Breast epithelium (tissue), 3 donors: ENCODE measurements around the gene FOXS1.

Source experiments
- CTCF ChIP-seq, 3 donors: fragments of 450-650 bp; IDR thresholded peaks; one replicate each; pipeline ENCODE4 v1.5.1; 2016 to 2017; ENCODE audit warnings: antibody characterized with exemption in 3 of 3, mild to moderate bottlenecking in 3 of 3, moderate library complexity in 3 of 3
- POLR2A ChIP-seq: fragments of 450-650 bp; IDR thresholded peaks from one replicate; pipeline ENCODE4 v1.6.1; 2016; ENCODE audit warnings: antibody characterized with exemption, mild to moderate bottlenecking, moderate library complexity
- POLR2AphosphoS5 ChIP-seq, 3 donors: sonication (generic); formaldehyde crosslinking; IDR thresholded peaks; one replicate each; pipeline ENCODE4 v1.6.1; 2017; ENCODE audit warnings: antibody characterized with exemption in 3 of 3

DNA sequence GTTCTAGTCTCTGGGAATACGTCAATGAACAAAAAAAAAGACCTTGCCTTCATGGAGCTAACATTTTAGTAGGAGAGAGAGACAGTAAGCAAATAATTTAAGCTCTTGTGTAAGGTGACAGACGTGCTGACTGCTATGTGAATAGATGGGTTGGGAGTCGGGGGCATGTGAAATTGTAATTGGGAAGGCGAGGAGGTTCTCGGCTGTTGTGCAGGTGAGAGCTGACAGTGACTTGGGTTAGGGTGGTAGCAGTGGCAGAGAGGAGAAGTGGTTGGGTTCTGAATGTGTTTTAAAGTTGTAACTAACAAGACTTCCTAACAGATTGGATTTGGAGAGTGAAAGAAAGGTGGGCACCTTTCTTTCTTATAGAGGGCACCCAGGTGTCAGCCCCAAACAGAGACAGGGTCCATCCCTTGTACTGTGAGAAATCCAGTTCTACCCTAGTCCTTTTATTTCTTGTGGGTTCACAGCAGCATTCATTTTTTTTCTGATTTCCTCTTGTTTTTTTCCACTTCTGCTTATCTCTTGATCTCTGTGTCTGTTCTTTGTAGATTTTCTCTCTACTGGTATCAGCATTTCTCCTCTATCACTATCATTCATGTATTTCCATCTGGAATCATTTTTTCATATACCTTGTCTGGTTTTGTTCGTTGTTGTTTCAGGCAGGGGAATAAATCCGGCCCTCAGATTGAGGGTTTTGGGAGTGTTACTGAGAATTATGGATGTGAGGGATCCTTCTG, 41.7 kb downstream of the FOXS1 start:
- TF ChIP-seq POLR2A: no peak
- no peak for TF ChIP-seq CTCF (IDR thresholded peaks at IDR 0.05)
- TF ChIP-seq POLR2AphosphoS5 (IDR thresholded peaks at IDR 0.05): no peak
